ENCODE data around the gene SGK1.

GRCh38 chr6:134296762-134297161 is 21.1 kb downstream of the SGK1 start:
- TF ChIP-seq CTCF (IDR thresholded peaks at IDR 0.05) = no peak
- TF ChIP-seq POLR2A (IDR thresholded peaks at IDR 0.05) = no peak

Data from testis (tissue), 2 donors.